Measurements from ENCODE around the gene MARS1.

MARS1 gene

GRCh38 chr12:57527184-57527583, 39.3 kb downstream of the MARS1 start:
- DNase-seq, result no peak
- TF ChIP-seq POLR2A (IDR thresholded peaks at IDR 0.05; ENCODE audit: low read length), result no peak
- no peak for TF ChIP-seq GATA1 (IDR thresholded peaks at IDR 0.05; ENCODE audit: low read depth, low read length)

GRCh38 chr12:57528176-57528575, 40.3 kb downstream of the MARS1 start:
- TF ChIP-seq POLR2A (IDR thresholded peaks at IDR 0.05; ENCODE audit: low read length) (no peak), GATA1 (IDR thresholded peaks at IDR 0.05; ENCODE audit: low read depth, low read length) (no peak)
- DNase-seq, result no peak

- TF ChIP-seq POLR2A (IDR thresholded peaks at IDR 0.05; ENCODE audit: low read length) (no peak), GATA1 (IDR thresholded peaks at IDR 0.05; ENCODE audit: low read depth, low read length) (no peak)
- DNase-seq, result no peak
Measured at GRCh38 chr12:57528831-57529555, 41.1 kb downstream of the MARS1 start.

- DNase-seq, result no peak
- TF ChIP-seq POLR2A (IDR thresholded peaks at IDR 0.05; ENCODE audit: low read length) (no peak), GATA1 (IDR thresholded peaks at IDR 0.05; ENCODE audit: low read depth, low read length) (no peak)
Measured at GRCh38 chr12:57529831-57530230, 42.0 kb downstream of the MARS1 start.

- DNase-seq, result no peak
- TF ChIP-seq POLR2A (IDR thresholded peaks at IDR 0.05; ENCODE audit: low read length) (no peak), GATA1 (IDR thresholded peaks at IDR 0.05; ENCODE audit: low read depth, low read length) (no peak)
Measured at GRCh38 chr12:57530396-57531142, 42.7 kb downstream of the MARS1 start.

- no peak for DNase-seq
- TF ChIP-seq GATA1 (IDR thresholded peaks at IDR 0.05; ENCODE audit: low read depth, low read length) (no peak), POLR2A (IDR thresholded peaks at IDR 0.05; ENCODE audit: low read length) (no peak)
Measured at GRCh38 chr12:57531836-57532235, 44.0 kb downstream of the MARS1 start.

- TF ChIP-seq GATA1 (IDR thresholded peaks at IDR 0.05; ENCODE audit: low read depth, low read length) (no peak), POLR2A (IDR thresholded peaks at IDR 0.05; ENCODE audit: low read length) (no peak)
- no peak for DNase-seq
Measured at GRCh38 chr12:57533108-57533507, 45.2 kb downstream of the MARS1 start.

DNA sequence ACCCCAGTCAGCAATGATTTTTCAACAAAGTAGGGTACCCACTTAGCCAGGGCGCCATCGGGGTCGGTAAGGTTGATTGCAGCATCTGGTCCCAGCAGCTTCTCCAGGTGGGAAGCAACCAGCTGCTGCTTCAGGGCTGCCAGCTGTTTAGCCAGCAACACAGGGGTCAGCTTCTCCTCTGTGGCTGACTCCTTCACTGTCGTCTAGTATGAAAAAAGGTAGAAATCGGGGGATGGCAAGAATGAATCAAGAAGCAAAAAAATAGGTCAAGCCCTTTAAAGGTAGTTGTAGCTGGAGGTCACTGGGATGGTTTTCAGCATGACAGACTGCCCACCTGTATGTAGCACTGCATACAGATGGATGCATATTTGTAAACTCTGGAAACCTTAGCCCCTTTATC, 46.4 kb downstream of the MARS1 start:
- TF ChIP-seq POLR2A (IDR thresholded peaks at IDR 0.05; ENCODE audit: low read length) (peak; percentile 22), GATA1 (IDR thresholded peaks at IDR 0.05; ENCODE audit: low read depth, low read length) (no peak)
- DNase-seq, result no peak

DNA sequence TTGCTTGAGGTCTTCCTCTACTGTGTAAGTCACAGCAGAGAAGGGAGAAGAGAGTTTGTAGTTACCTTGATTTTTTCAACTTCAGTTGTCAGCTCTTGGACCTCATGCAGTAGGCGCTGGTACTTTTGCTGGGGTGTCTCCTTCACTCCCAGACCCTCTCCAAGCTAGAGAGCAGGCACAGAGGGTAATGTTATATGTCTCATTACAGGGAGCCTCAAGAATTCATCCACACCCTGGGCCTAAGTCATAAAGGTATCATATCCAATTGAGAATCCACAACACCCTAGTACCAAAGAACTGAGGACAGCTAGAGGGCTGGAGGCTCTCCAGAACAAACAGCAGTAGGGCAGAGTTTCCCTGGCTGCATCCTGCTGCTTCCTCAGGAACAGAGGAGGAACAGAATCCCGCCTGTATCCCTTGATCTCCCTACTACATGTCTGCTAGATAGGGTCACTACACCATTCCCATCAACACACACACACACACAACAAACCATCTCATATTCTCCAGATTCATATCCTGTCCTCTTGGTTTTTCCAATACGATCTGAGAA, 47.2 kb downstream of the MARS1 start:
- DNase-seq, result no peak
- TF ChIP-seq GATA1 (IDR thresholded peaks at IDR 0.05; ENCODE audit: low read depth, low read length) (no peak), POLR2A (IDR thresholded peaks at IDR 0.05; ENCODE audit: low read length) (no peak)

DNA sequence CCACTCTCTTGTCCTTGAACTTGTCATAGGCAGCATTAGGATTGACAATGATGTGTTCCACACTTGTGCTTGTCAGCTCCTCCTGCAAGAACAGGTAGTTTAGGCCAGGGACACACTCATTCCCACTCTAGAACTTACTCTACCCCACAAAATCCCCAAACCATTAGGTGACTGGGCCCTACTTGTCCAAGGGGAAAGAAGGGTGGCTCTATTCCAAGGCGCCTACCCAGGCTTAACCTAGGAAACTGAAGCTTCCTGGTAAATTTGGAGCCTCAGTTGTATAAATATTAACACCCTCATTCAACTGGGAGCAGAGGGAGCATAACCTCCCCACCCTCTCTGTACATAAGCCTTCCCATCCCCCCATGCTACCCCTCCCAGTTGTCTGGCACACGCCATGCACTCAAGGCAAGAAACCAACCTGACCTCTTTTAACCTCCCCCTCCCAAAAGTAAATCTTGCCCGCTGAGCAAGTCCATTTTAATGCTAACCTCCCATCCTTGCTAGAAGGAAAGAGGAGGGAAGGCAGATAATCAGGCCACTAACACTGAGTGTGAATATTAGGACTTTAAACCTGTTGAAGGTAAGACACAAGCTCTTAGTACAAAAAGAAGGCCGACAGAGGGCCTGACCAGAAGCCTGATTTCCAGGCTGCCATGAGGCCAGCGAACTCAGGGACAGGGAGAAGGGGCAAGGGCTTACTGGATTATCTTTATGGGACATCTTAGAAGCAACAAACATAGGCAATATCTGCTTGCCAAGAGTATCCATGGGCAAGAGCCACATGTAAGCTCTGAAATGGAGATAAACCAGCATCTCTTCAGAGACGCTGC, 48.1 kb downstream of the MARS1 start:
- DNase-seq, result no peak
- TF ChIP-seq GATA1 (IDR thresholded peaks at IDR 0.05; ENCODE audit: low read depth, low read length) (no peak), POLR2A (IDR thresholded peaks at IDR 0.05; ENCODE audit: low read length) (no peak)

GRCh38 chr12:57536597-57536942, 48.7 kb downstream of the MARS1 start:
- DNase-seq, result no peak
- no peak for TF ChIP-seq GATA1 (IDR thresholded peaks at IDR 0.05; ENCODE audit: low read depth, low read length)
- TF ChIP-seq POLR2A (IDR thresholded peaks at IDR 0.05; ENCODE audit: low read length), result no peak

- DNase-seq, result peak; percentile 78 to 92
- no peak for TF ChIP-seq POLR2A (IDR thresholded peaks at IDR 0.05; ENCODE audit: low read length)
- no peak for TF ChIP-seq GATA1 (IDR thresholded peaks at IDR 0.05; ENCODE audit: low read depth, low read length)
Measured at GRCh38 chr12:57539134-57539768, 51.4 kb downstream of the MARS1 start.

GRCh38 chr12:57541001-57541400, 53.1 kb downstream of the MARS1 start:
- no peak for DNase-seq
- TF ChIP-seq POLR2A (IDR thresholded peaks at IDR 0.05; ENCODE audit: low read length) (no peak), GATA1 (IDR thresholded peaks at IDR 0.05; ENCODE audit: low read depth, low read length) (no peak)

Measured in erythroblast (primary cell).